Stimulated activated CD8-positive, alpha-beta memory T cell treated with anti-CD3 and anti-CD28 coated beads, Interleukin-12 subunit alpha, Interleukin-12 subunit beta, amount 100 ng/mL, for 24 hours (primary cell): ENCODE measurements around the gene SORBS1.

ENCODE experiments used
- DNase-seq: peaks from one replicate; pipeline ENCODE4 v3.0.0-alpha.2; 2020; ENCODE audit errors: extremely low read depth

SORBS1 gene

DNA sequence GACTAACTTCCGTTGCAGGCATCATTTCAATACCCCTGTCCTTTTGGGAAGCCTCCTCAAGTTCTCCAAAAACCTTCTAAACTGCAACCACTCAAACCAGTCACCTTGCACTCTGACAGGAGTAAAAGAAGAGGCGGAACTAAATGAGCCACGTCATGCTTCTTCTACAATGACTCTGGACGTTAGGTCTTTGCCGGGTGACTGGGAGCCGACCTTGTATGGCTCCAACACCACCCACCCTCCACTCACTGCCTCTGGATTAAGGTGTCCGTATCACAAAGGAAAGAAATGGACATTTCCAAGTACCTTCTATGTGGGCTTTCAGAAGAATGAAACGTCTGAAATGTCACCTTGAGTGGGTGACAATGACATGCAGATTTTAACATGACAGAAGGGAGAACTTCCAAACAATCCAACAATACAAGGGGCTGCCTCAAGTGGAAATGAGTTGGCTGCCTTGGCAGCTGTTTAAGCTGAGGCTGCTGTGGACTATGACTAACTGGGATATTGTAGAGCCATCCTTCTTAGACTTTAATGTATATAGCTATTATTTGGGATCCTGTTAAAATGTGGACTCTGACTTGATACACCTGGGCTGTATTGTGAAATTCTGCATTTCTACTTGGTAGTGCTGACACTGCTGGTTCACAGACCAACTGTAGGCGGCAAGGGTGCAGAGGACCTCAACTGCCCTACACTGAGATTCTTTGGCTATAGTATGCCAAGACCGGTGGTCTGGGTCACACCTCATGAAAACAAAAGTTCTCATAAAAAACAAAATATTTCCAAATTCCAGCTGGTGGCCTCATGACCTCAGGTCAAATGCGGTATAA is 236.5 kb downstream of the SORBS1 start:
- no peak for DNase-seq

DNA sequence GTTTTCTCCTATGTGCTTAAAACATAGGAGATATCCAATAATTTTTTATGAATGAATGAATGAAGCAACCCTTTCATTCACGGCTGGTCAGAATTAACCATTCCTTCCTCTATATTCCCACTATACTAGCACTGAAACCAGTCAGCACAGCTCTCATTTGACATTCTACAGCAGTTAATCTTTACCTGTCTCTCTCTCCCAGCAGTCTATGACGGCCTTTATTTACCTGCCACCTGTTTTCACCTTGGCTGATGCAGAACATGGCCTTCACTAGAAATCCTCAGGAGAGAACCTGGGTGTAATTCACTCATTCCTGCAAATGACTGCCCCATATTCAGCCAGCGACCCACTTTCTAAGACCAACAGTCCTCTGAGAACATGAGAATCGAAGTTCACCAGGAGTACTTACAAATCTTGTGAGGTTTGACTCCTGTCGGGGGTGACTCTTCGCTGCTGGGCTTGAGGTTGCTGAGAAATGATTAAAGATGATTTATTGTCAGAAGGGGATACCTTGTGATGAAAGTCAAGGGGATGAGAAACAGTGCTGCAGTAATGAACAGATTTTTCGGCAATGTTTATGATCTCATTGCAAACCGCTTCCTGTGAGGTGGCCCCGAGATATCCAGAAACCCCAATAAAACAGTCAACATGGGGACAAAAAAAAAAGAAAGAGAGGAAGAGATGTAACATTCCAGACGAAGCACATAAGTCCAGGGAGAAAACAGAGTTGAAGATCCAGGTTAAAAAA is 239.4 kb downstream of the SORBS1 start:
- no peak for DNase-seq

GRCh38 chr10:95319239-95319638 is 241.9 kb downstream of the SORBS1 start:
- DNase-seq, result no peak

- DNase-seq, result no peak
Observed at GRCh38 chr10:95315509-95315908, 245.7 kb downstream of the SORBS1 start.

DNA sequence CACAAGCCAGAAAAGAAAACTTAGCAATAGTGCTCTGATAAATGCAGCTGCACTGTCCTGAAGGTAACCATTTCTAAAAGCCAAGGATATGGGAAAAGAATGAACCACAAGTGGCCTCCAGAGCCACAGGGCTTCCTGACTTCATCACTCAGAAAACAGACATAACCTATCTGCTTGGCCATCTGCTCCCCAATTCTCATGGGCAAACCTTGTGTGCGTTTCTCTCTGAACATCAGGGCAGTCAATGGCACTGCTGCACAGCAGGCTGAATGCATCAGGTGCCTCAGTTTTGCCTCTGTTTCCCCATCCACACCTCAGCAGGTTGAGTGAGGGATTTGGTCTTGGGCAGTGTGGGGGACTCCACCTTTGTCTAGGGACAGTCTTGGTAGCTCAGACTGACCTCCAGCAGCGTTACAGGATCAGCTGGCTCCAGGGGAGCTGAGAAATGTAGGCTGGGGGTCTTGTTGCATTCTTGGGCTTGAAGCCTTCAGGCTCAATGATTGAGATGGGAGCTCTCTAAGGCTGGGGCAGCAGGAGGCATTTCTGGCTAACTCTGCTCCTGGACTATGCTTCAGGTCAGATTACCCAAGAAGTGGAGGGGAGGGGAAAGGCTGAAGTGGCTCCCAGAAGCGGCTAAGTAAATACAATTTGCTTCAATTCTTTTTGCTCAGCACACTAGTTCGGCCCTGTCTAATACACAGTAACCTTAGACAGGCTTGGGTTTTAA is 246.8 kb downstream of the SORBS1 start:
- no peak for DNase-seq

- DNase-seq, result no peak
Observed at GRCh38 chr10:95312986-95313495, 248.1 kb downstream of the SORBS1 start.

- no peak for DNase-seq
Observed at GRCh38 chr10:95312257-95312656, 248.9 kb downstream of the SORBS1 start.

DNA sequence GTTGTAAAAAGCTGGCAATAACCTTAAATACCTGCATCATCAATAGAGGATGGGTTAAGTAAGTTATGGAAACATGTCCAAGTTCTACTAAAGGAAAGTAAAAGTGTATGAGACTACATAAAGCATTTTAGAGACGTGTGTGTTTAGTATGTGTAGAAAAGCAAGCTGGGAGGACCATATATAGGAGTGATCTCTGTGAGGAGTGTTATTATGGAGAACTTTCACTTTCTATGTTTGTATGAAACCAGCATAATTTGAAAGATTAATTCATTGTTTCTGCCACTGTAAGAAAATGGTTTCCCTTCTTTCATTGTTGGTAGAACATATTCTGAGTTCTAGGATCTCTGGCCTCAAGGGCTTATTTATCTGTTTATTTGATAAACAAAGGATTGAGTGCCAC is 251.2 kb downstream of the SORBS1 start:
- DNase-seq, result no peak

- DNase-seq, result no peak
Observed at GRCh38 chr10:95308389-95309302, 252.5 kb downstream of the SORBS1 start.

DNA sequence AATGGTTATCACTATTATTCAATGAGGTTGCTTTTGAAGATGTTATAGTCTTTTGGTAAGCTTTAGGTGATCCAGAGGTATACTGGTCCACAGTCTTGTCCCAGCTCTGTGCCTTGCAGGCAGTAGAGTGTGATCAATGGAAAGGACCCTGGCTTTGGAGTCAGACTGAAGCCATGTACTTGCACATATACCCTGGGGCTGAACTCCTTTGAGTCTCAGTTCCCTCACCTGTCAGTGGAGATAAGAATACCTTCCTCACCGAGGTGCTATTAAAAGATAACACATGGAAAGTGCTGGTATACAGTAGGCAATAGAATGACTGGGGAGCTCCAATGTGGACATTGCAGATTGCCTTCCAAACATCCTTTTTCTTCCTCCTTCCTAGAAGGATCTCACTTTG is 254.3 kb downstream of the SORBS1 start:
- DNase-seq, result no peak

GRCh38 chr10:95306318-95306650 is 254.9 kb downstream of the SORBS1 start:
- no peak for DNase-seq

DNA sequence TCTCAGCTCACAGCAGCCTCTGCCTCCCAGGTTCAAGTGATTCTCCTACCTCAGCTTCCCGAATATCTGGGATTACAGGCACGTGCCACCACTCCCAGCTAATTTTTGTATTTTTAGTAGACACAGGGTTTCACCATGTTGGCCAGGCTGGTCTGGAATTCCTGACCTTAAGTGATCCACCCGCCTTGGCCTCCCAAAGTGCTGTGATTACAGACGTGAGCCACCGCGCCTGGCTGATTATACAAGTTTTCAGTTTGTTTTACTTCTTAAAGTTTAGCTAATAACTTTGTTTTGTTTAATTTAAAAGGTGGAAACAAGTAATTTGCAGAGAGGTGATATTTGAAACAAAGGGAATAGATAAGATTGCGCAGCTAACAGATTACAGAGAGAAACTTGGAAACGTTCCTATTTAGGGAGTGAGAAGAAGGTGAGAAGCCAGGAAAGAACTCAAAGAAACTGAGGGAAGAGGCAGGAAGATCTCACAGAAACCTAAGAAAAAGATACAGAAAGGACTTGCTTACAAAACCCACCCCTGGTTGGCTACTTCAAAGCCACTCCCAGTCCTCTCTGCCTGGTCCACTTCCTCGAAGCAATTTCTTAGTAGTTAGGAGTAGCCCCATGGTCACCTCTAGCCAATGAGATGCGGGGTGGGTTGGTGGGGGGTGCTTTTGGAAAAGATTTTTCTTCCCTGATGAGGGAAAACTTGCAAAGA is 255.4 kb downstream of the SORBS1 start:
- DNase-seq, result no peak

- DNase-seq, result no peak
Observed at GRCh38 chr10:95304976-95305375, 256.2 kb downstream of the SORBS1 start.

DNA sequence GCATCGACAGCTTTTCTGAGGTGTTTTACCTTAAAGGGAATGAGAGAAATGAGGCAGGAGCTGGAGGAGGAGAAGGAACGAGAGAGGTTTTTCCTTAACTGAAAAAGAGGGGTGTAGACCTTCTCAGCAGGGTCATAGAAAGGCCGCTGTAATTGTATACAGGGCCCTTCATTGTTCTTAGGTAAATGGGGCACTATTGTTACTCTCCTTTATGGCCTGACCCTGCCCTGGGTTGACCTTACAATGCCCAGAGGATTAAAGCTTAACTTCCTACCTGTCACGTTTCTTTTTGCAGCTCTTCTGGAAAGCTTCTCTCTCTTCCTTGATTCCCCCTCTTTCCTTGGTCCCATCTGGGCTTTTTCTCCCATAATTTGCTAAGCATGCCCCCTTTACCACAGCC is 256.7 kb downstream of the SORBS1 start:
- no peak for DNase-seq

DNA sequence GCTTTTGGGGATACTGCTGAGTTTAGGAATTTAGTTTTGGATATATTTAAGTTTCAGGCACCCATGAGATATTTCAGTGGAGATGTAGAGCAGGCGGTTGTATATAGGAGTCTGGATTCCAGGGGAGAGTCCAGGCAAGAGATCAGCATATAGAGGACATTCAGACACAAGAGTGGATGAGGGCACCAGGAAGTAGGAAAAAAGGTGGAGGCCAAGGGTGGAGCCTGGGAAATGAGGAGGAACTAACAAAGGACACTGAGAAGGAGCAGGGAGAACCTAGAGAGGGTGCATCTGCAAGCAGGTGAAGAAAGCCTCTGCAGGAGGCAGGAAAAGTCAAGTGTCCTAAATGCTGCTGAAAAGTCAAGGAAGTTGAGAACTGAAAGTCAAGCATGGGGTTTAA is 257.2 kb downstream of the SORBS1 start:
- DNase-seq, result no peak

GRCh38 chr10:95303535-95303934 is 257.6 kb downstream of the SORBS1 start:
- no peak for DNase-seq

GRCh38 chr10:95300022-95300539 is 261.1 kb downstream of the SORBS1 start:
- no peak for DNase-seq

GRCh38 chr10:95297402-95297801 is 263.8 kb downstream of the SORBS1 start:
- DNase-seq, result no peak

GRCh38 chr10:95296764-95297163 is 264.4 kb downstream of the SORBS1 start:
- no peak for DNase-seq

DNA sequence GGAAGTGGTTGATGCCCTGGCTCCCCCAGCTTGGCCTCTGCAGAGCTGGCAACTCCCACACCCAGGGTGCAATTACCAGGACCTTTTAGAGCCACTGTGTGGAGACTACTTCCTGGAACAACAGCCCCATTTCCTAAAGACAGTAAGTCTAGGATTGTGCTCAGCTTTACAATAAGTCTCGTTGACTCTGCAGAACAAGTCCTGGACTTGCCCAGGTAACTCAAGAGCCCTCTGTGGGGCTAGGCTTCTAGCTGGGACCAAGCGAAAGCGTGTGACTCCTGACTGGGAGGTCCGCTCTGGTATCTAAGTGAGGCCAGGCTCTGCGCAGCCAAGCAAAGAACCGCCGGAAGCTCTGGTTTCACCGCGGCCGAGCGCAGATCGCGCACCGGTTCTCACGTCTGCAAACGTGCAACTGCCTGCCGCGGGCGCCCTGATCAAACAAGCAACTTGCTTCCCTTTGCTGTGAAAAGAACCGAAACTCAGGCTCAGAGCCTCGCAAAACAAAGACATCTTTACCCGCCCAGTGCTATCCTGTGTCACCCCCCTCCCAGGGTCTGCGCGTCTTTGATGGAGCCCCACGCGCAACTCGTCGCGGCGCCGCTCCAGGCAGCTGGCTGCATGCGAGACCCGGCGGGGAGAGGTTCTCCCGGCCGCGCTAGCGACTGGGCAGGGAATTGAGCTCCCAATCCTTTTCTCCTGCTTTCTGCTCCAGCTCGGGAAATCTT is 266.0 kb downstream of the SORBS1 start:
- no peak for DNase-seq
